Measurements from ENCODE around the gene CACNA1C. TPM values are rescaled to one million over a fixed set of nuclear protein-coding genes. Genes with fewer than 3 reads are reported as not detected.

The CACNA1C gene
- polyA plus RNA-seq, 1 of the 3 experiments (the other 2 are of a cell fraction): 1.5 TPM

- DNase-seq: no peak
- Histone ChIP-seq H3K4me3 (ENCODE audit: low read depth in 2 of 2, low read length in 1 of 2) (no peak overlapping the region), H4K20me1 (ENCODE audit: insufficient read depth) (no peaks in the 10 kb centered on the region), H2AFZ (ENCODE audit: low read depth) (no peak overlapping the region), H3K4me2 (no peak overlapping the region), H3K36me3 (replicated peaks in 1 of 2; ENCODE audit: control insufficient read depth in 1 of 2, insufficient read depth in 2 of 2, low read length in 1 of 2) (peaks cover 0 to 6% of the 10 kb centered on the region in 2 experiments), H3K27ac (ENCODE audit: low read depth in 2 of 2, low read length in 1 of 2) (no peak overlapping the region), H3K27me3 (ENCODE audit: insufficient read depth) (no peaks in the 10 kb centered on the region), H3K9ac (no peak overlapping the region), H3F3A (replicated peaks; ENCODE audit: insufficient read depth) (no peaks in the 10 kb centered on the region), H3K9me2 (no peaks in the 10 kb centered on the region), H3K9me3 (0 out of 2 replicates have a peak, but pooled peaks cover 3% of the 10 kb centered on the region), H3K79me2 (ENCODE audit: insufficient read depth) (no peaks in the 10 kb centered on the region), H3K4me1 (ENCODE audit: control insufficient read depth in 1 of 2, insufficient read depth in 2 of 2, low read depth in 1 of 2, low read length in 1 of 2) (no peaks in the 10 kb centered on the region)
- TF ChIP-seq TEAD4 (IDR thresholded peaks at IDR 0.05; ENCODE audit: borderline replicate concordance, insufficient read depth) (no peak), GABPA (IDR thresholded peaks at IDR 0.05; ENCODE audit: low read depth) (no peak), SIN3A (IDR thresholded peaks at IDR 0.05; ENCODE audit: borderline replicate concordance, low read depth, low read length) (no peak), YY1 (IDR thresholded peaks at IDR 0.05; ENCODE audit: low read depth) (no peak), PBX3 (IDR thresholded peaks at IDR 0.05) (no peak), POLR2AphosphoS5 (IDR thresholded peaks at IDR 0.05; ENCODE audit: low read depth, low read length) (no peak), USF1 (IDR thresholded peaks at IDR 0.05; ENCODE audit: borderline replicate concordance, low read depth) (no peak), RXRA (IDR thresholded peaks at IDR 0.05; ENCODE audit: borderline replicate concordance, low read depth) (no peak), TAF1 (IDR thresholded peaks at IDR 0.05; ENCODE audit: borderline replicate concordance, low read depth, low read length) (no peak), MXI1 (IDR thresholded peaks at IDR 0.05; ENCODE audit: low read depth, low read length) (no peak), RFX5 (IDR thresholded peaks at IDR 0.05; ENCODE audit: low read length) (no peak), GATA2 (CRISPR knock-in tag; IDR thresholded peaks at IDR 0.05) (no peak), ZBTB33 (IDR thresholded peaks at IDR 0.05; ENCODE audit: borderline replicate concordance, low read depth) (no peak), MAX (IDR thresholded peaks at IDR 0.05; ENCODE audit: low read depth) (no peak), IRF3 (IDR thresholded peaks at IDR 0.05; ENCODE audit: low read depth, low read length) (no peak), RCOR1 (IDR thresholded peaks at IDR 0.05; ENCODE audit: low read length) (no peak), CTCF (IDR thresholded peaks at IDR 0.05) (no peak), EP300 (IDR thresholded peaks at IDR 0.05; ENCODE audit: borderline replicate concordance in 1 of 2, low read depth in 1 of 2, low read length in 1 of 2) (no peak), REST (IDR thresholded peaks at IDR 0.05; ENCODE audit: low read depth, low read length) (no peak)
- 93% methylated on average over 2 of the region's 2 CpGs for WGBS (ENCODE audit: low lambda C conversion rate)
- ChIA-PET POLR2A (no interaction called here), CTCF (no interaction called here)
Observed at GRCh38 chr12:2662524-2662923, 609.7 kb downstream of the CACNA1C start.
